OCI-LY7 (cell line): ENCODE measurements around the gene LRRD1. TPM values are rescaled to one million over a fixed set of nuclear protein-coding genes. Genes with fewer than 3 reads are reported as not detected.

Experiments
- BruUV-seq: library from RNA; stranded (reverse); fragments of 400-500 nt; replicated peaks from 2 replicates; lab custom pipeline; 2021; lab: Mats Ljungman, UMichigan
- CTCF ChIA-PET: fragments of 300-600 bp; sonication (Branson Sonifier 250); formaldehyde crosslinking; loops from one replicate; lab custom pipeline; 2022; ENCODE audit warnings: antibody characterized with exemption; ENCODE audit not compliant: unreplicated experiment; lab: Charles Lee
- POLR2A ChIA-PET: fragments of 300-600 bp; sonication (Branson Sonifier 250); formaldehyde crosslinking; loops from one replicate; lab custom pipeline; 2022; ENCODE audit warnings: antibody characterized with exemption; lab: Charles Lee
- DNase-seq: peaks from one replicate; pipeline ENCODE4 v3.0.0-alpha.2; 2015; ENCODE audit warnings: low spot score
- H2AFZ ChIP-seq: fragments of 200-600 bp; sonication (generic), shearing (Covaris generic); 2 replicates; pipeline ENCODE4 v1.6.1; 2014; ENCODE audit warnings: mild to moderate bottlenecking, antibody characterized with exemption, low read length, moderate library complexity
- H3K27ac ChIP-seq: fragments of 200-600 bp; sonication (generic); 2 replicates; pipeline ENCODE4 v1.5.1; 2014; ENCODE audit warnings: mixed run types, low read depth, mild to moderate bottlenecking, moderate library complexity, low read length, inconsistent platforms; ENCODE audit not compliant: poor library complexity, severe bottlenecking
- H3K36me3 ChIP-seq: fragments of 200-600 bp; sonication (generic); 2 replicates; pipeline ENCODE4 v1.6.1; 2014; ENCODE audit warnings: mild to moderate bottlenecking, antibody characterized with exemption, low read length, moderate library complexity, mixed read lengths; ENCODE audit not compliant: insufficient read depth
- H3K4me1 ChIP-seq: fragments of 200-600 bp; sonication (generic); 2 replicates; pipeline ENCODE4 v1.5.1; 2014; ENCODE audit warnings: mild to moderate bottlenecking, low read length; ENCODE audit not compliant: insufficient read depth, poor library complexity, severe bottlenecking
- H3K4me2 ChIP-seq: fragments of 200-600 bp; sonication (generic); 2 replicates; pipeline ENCODE4 v1.6.1; 2014; ENCODE audit warnings: mild to moderate bottlenecking, low read length
- H3K4me3 ChIP-seq: fragments of 200-600 bp; sonication (generic); 2 replicates; pipeline ENCODE4 v1.5.1; 2014; ENCODE audit warnings: mild to moderate bottlenecking, low read depth, low read length; ENCODE audit not compliant: poor library complexity, severe bottlenecking
- H3K79me2 ChIP-seq: fragments of 200-600 bp; sonication (generic); 2 replicates; pipeline ENCODE4 v1.6.1; 2016; ENCODE audit warnings: low read depth, mild to moderate bottlenecking, low read length, moderate library complexity, mixed read lengths; ENCODE audit not compliant: insufficient read depth
- H3K9me2 ChIP-seq: fragments of 200-600 bp; sonication (generic); 2 replicates; pipeline ENCODE4 v1.6.1; 2016; ENCODE audit warnings: mild to moderate bottlenecking, low read length, mixed read lengths; ENCODE audit not compliant: insufficient read depth
- H3K9me3 ChIP-seq: fragments of 200-600 bp; sonication (generic); 2 replicates; pipeline ENCODE4 v1.6.1; 2014; ENCODE audit warnings: mild to moderate bottlenecking, mixed run types, low read length, mixed read lengths
- H4K20me1 ChIP-seq: fragments of 200-600 bp; sonication (generic); 2 replicates; pipeline ENCODE4 v1.6.1; 2014; ENCODE audit warnings: mild to moderate bottlenecking, antibody characterized with exemption, low read length, moderate library complexity, mixed read lengths; ENCODE audit not compliant: insufficient read depth
- CTCF ChIP-seq: fragments of 200-600 bp; sonication (generic); conservative IDR thresholded peaks from 2 replicates; pipeline ENCODE4 v1.5.1; 2014; ENCODE audit warnings: mild to moderate bottlenecking, antibody characterized with exemption, low read length, moderate library complexity, mixed read lengths
- EZH2phosphoT487 ChIP-seq: fragments of 200-600 bp; sonication (generic); IDR thresholded peaks from 2 replicates; pipeline ENCODE4 v1.6.1; 2018; ENCODE audit warnings: low read depth, borderline replicate concordance, mild to moderate bottlenecking, mixed run types, antibody characterized with exemption, low read length, moderate library complexity, mixed read lengths
- intact Hi-C: fragments of 100-400 bp; cut with micrococcal nuclease; formaldehyde crosslinking; loops from one replicate; pipeline ENCODE4 v1.10.0; 2022; ENCODE audit not compliant: unreplicated experiment
- total RNA-seq, 2 experiments: library from RNA; depleted of rRNA in 1 of 2; stranded (reverse); fragments of >200 nt in 1 of 2; shearing (Covaris generic) in 1 of 2; gene quantifications; 2 replicates each; pipeline ENCODE4 v1.2.3, GENCODE V29; 2014 to 2022

The LRRD1 gene
- total RNA-seq, 2 experiments from 2014 or later: 0.42 TPM; not detected in 1

DNA sequence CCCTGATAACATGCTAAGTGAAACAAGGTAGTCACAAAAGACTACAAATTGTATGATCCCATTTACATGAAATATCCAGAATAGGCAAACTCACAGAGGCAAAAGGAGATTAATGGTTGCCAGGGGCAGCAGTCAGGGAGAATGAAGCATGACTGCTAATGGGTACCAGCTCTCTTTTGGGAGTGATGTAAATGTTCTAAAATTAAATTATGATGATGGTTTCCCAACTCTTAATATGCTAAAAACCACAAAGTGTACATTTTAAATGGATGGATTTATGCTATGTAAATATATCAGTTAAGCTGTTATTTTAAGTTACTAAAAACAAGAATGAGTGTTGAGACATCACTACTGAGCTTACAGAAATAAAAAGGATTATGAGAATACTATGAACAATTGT, 57.3 kb downstream of the LRRD1 start:
- CTCF ChIA-PET: interaction anchor here (0.6 kb wide), 1 partner anchor 10 kb away, joined by 4 read pairs; no protein-coding TSS in a partner anchor
- intact Hi-C loops: no loop called here
- no TSS peak for BruUV-seq

DNA sequence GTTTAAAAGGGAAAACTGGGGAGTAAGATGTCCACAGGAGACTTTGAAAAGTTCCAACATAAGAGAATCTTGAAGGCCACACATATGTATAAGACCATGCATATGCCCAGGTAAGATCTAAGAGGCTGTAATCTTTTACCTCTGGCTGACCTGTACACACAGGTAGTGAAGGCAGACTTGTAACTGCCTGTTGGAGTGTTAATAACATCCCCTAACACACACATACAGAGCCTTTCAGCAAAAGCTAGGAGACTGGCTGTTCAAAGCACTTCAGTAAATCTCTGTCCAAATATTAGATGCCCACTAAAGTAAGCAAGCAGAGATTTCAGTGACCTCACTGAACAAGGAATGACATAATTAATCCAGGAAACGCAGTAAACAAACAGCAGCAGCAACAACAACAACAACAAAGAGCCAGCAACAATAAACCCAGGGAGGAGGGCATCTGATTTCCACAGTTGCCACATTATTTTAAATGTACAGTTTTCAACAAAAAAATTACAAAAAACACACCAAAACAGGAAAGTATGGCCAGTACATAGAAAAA, 59.7 kb downstream of the LRRD1 start:
- peaks cover 34% of the 10 kb centered on the region for H3K79me2 ChIP-seq
- H3K9me3 ChIP-seq: no peaks in the 10 kb centered on the region
- ChIA-PET POLR2A (interaction anchor here (0.7 to 0.9 kb wide), 2 partner anchors 15 to 62 kb away, joined by 3 read pairs; partner anchors contain the start of gene CYP51A1), CTCF (no interaction called here)
- H3K27ac ChIP-seq: no peak overlapping the region
- H3K36me3 ChIP-seq: peaks cover 100% of the 10 kb centered on the region
- intact Hi-C loops: no loop called here
- H4K20me1 ChIP-seq: no peaks in the 10 kb centered on the region; the same call in 1 of the 2 replicates
- no peak overlapping the region for H2AFZ ChIP-seq
- TF ChIP-seq CTCF: no peak
- TF ChIP-seq EZH2phosphoT487: no peak
- H3K4me1 ChIP-seq: no peaks in the 10 kb centered on the region
- no peak overlapping the region for H3K4me2 ChIP-seq
- H3K9me2 ChIP-seq: no peaks in the 10 kb centered on the region
- H3K4me3 ChIP-seq: no peak overlapping the region
- DNase-seq: no peak
- BruUV-seq: no TSS peak

More for the DNA sequence above, 57.3 kb downstream of the LRRD1 start:
- H3K9me3 ChIP-seq: no peaks in the 10 kb centered on the region
- POLR2A ChIA-PET: interaction anchor here (1.1 kb wide), 1 partner anchor 10 kb away, joined by 10 read pairs; no protein-coding TSS in a partner anchor
- H3K79me2 ChIP-seq: peaks cover 34% of the 10 kb centered on the region
- H3K4me3 ChIP-seq: no peak overlapping the region
- DNase-seq: no peak
- H3K36me3 ChIP-seq: peaks cover 100% of the 10 kb centered on the region
- no peak for TF ChIP-seq CTCF
- no peaks in the 10 kb centered on the region for H3K9me2 ChIP-seq
- H2AFZ ChIP-seq: no peak overlapping the region
- no peak overlapping the region for H3K27ac ChIP-seq
- H3K4me2 ChIP-seq: no peak overlapping the region
- no peaks in the 10 kb centered on the region for H3K4me1 ChIP-seq
- no peaks in the 10 kb centered on the region; the same call in 1 of the 2 replicates for H4K20me1 ChIP-seq

DNA sequence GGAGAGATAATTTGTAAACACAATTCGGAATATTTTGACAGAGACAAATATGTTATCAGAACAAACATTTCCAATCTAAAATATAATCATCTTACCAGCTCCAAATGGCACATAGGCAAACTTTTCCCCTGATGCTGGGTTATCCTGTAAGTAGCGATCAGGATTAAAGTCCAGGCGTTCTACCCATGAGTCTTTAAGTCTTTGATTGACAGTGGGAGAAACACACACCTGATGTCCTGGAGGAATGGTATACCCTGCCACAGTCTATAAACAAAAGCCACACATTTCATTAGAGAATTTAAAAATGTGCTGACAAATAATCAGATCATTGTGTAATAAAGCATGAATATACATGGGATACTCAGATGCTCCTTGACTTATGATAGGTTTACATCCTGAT, 62.0 kb downstream of the LRRD1 start:
- Histone ChIP-seq H3K4me1 (no peaks in the 10 kb centered on the region), H3K79me2 (peaks cover 34% of the 10 kb centered on the region), H3K36me3 (peaks cover 95% of the 10 kb centered on the region), H3K4me2 (no peak overlapping the region), H3K9me3 (no peaks in the 10 kb centered on the region), H4K20me1 (no peaks in the 10 kb centered on the region; the same call in 1 of the 2 replicates), H2AFZ (no peak overlapping the region), H3K4me3 (no peak overlapping the region), H3K27ac (no peak overlapping the region), H3K9me2 (no peaks in the 10 kb centered on the region)
- CTCF ChIA-PET: no interaction called here
- no TSS peak for BruUV-seq
- TF ChIP-seq EZH2phosphoT487 (no peak), CTCF (no peak)
- intact Hi-C loops: no loop called here
- no peak for DNase-seq
- POLR2A ChIA-PET: interaction anchor here (0.6 kb wide), 1 partner anchor 176 kb away, joined by 3 read pairs; no protein-coding TSS in a partner anchor
